ENCODE results near the gene GABPB1.

GRCh38 chr15:50275908-50276307 is 79.1 kb downstream of the GABPB1 start:
- no peak for TF ChIP-seq BCL11A (IDR thresholded peaks at IDR 0.05; ENCODE audit: low read depth, low read length)
- no peak for TF ChIP-seq RAD51 (IDR thresholded peaks at IDR 0.05)
- no peak for TF ChIP-seq RBBP5 (conservative IDR thresholded peaks at IDR 0.05)
- TF ChIP-seq POLR2A (IDR thresholded peaks at IDR 0.05; ENCODE audit: low read depth, low read length) = no peak
- TF ChIP-seq KDM1A (IDR thresholded peaks at IDR 0.05; ENCODE audit: borderline replicate concordance) = no peak
- TF ChIP-seq NRF1 (conservative IDR thresholded peaks at IDR 0.05; ENCODE audit: low read depth, low read length) = no peak
- TF ChIP-seq ETV6 (conservative IDR thresholded peaks at IDR 0.05 in 1 of 2, IDR thresholded peaks at IDR 0.05 in 1 of 2; ENCODE audit: borderline replicate concordance in 1 of 2, low read depth in 1 of 2) = no peak
- TF ChIP-seq ZNF217 (IDR thresholded peaks at IDR 0.05) = no peak

Data from GM12878 (cell line).